AG09319 (cell line): Measurements from ENCODE around the gene DPM2.

Experiments
- DNase-seq: peaks from one replicate; pipeline ENCODE4 v3.0.0-alpha.2; 2010; ENCODE audit warnings: low read depth; ENCODE audit errors: extremely low read depth
- TF ChIP-seq, protein P1 (sequence below): IDR thresholded peaks from 2 replicates; pipeline ENCODE4 v1.5.1; 2011; ENCODE audit warnings: low read depth, mild to moderate bottlenecking, inconsistent platforms, low read length, moderate library complexity

DPM2 gene

DNA sequence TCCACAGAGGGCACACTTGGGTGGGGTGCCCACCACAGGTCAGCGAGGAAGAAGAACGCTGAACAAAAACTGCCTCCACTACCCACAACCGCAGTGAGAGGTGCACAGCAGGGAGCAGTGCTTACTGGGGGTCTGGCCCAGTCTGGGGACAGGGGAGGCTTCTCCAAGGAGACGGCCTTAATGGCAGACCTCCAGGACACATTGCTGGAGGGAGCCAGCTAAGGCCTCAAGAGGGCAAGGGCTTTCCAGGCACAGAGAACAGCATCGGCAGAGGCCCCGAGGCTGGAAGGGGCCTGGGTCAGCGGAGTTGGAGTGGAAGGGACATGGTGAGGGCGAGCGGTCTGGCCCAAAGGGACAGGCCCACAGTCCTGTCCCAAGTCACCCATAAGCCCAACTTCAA is 8.3 kb upstream of the DPM2 start:
- TF ChIP-seq, protein P1, sequence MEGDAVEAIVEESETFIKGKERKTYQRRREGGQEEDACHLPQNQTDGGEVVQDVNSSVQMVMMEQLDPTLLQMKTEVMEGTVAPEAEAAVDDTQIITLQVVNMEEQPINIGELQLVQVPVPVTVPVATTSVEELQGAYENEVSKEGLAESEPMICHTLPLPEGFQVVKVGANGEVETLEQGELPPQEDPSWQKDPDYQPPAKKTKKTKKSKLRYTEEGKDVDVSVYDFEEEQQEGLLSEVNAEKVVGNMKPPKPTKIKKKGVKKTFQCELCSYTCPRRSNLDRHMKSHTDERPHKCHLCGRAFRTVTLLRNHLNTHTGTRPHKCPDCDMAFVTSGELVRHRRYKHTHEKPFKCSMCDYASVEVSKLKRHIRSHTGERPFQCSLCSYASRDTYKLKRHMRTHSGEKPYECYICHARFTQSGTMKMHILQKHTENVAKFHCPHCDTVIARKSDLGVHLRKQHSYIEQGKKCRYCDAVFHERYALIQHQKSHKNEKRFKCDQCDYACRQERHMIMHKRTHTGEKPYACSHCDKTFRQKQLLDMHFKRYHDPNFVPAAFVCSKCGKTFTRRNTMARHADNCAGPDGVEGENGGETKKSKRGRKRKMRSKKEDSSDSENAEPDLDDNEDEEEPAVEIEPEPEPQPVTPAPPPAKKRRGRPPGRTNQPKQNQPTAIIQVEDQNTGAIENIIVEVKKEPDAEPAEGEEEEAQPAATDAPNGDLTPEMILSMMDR: no peak
- no peak for DNase-seq

DNA sequence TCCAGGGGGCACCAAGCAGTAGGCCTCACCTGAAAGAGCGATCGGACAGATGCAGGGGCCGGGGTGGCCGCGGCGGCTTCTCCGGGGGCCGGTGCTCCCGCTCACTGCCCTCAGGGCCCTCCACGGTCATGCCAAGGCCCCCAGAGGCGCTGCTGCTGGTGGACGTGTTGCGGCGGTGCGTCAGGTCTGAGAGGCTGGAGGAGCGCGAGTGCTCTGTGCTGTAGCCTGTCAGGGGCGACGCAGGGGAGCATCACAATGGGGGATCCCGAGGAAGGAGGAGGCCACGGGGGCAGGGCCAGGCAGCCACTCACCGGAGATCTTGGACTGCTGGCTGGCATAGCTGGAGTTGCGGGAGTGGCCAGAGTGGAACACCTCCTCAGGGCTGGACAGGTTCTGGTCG is 7.7 kb upstream of the DPM2 start:
- DNase-seq: no peak
- TF ChIP-seq, protein P1: no peak

DNA sequence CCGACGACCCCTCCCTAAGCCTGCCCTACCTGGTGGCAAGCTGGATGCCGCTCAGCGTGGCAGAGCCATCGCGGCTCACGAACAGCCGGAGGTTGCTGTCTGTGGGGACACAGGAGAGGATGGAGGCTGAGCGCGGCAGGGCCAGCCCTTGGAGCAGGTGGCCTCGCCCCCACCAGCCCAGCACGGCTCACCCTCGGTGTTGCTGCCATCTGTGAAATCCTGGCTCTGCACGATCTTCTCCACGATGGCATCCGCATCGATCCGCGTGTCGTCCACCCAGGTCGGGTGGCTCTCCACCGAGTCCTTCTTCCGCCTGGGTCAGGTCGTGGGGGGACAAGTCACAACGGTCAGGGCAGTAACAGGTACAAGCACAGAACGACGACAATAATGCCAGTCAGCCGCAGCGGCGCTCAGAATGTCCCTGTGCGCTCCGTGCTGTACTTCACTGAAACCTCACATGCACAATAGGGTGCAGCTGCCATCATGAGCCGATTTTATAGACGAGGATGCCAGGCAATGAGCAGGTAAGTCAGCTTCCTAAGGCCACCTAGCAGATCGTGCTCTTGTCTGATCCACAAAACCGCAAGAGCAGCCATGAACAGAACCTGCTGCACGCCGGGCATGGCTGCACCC is 7.0 kb upstream of the DPM2 start:
- DNase-seq: no peak
- TF ChIP-seq, protein P1: no peak

DNA sequence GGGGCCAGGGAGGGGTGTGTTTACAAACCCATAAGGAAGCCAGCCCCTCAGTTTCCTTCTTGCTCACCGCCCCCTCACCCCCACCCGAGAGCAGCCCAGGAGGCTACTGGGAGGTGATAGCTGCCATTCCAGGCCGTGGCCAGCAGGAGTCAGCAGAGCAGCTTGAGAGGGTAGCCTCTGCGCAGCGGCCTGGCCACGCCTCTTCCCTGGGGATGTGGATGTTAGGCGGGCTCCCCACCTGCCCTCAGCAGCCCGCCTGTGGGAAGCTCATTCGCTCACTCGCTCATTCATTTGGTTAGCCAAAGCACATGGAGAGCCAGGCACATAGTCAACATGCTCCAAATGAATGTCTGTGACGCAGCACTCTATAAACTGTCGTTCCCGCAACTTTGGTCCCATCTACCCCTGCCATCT is 6.1 kb upstream of the DPM2 start:
- DNase-seq: no peak
- TF ChIP-seq, protein P1: peak; percentile 95

DNA sequence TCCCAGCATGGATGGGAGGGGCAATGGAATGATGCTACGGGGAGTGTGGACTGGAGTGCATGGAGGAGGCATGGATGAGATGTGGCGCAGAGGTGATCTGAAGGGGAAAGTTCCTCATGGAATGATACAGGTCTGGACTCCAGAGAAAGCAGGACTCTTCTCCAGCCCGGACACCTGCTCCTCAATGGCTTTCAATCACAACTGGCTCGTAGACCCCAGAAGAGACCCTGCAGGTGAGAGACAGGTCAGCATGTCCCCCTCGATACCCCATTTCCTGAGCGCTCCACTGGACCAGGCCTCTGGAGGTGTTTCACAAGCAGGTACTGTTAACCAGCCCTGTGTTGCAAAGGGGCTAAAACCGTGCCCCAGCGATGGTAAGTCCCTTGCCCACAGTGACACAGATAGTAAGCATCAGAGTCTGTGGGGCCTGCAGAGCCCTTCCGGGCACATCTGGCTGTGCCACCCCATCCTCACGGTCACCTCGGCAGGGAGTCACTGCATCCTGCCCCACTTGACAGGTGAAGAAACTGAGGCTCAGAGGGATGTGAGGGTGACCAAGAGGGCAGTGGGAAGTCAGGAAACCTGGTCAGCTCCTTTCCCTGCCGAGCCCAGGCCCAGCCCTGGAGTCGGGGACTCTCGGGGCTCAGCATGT is 5.5 kb upstream of the DPM2 start:
- TF ChIP-seq, protein P1: no peak
- DNase-seq: no peak

DNA sequence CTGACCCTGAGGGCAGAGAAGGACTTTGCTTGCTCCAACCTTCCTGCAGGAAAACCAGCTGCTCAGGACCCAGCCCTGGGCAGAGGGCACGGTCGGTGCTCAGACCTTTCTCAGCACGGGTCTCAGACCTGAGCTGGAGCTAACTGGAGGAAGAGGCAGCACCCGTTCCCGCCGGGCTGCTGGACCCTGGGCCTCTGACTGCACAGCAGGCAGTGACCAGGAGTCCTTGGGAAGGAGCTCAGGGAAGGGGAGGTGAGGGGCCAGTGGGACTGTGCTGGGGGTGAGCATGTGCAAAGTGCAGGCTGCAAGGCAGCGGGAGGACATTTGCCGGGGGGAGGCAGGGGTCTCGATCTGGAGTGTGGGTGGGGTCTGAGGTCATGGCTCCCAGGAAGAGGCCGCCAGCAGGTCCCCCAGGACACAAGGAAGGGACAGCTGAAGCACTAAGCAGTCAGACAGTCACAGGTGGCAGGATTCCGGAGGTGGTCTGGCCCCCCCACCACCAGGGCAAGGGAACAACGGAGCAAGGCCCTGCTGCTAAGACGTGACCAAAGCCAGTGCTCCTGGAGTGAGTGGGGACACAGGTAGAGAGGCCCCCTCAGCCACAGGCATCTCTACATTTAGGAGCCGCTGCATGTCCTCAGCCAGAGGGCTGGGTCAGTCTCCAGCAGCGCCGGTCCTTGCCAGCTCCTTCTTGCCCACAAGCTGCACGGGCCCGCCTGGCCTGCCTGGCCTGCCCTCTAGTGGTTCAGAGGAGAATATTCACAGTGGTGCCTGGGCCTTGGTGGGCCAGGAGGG is 4.8 kb upstream of the DPM2 start:
- TF ChIP-seq, protein P1: peak; percentile 80

DNA sequence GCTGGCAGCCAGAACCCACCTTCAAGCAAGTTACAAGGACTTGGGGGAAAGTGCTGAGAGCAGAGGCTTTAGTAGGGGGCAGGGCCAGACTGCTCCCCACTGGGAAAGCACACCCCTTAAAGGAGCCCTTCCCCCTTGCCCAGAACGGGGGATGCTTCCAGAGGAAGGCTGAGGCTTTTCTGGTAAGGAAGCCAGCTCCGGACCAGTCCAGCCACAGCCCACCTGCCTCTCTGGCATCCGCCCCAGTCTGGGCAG is 4.2 kb upstream of the DPM2 start:
- DNase-seq: no peak
- TF ChIP-seq, protein P1: no peak

More for the DNA sequence above, 4.8 kb upstream of the DPM2 start:
- DNase-seq: no peak
